HG03457 (cell line): ENCODE results near the gene INSR.
"Not testable (repeated sequence)": the region's sequence is repeated elsewhere in the genome, so short reads cannot be mapped to it uniquely, and the experiment has no call there.

Experiments used
- ATAC-seq: cut with Tn5 transposase; IDR thresholded peaks from one replicate; pipeline ENCODE4 v1.9.1; 2021; ENCODE audit warnings: moderate number of reproducible peaks; ENCODE audit not compliant: unreplicated experiment

INSR gene

DNA sequence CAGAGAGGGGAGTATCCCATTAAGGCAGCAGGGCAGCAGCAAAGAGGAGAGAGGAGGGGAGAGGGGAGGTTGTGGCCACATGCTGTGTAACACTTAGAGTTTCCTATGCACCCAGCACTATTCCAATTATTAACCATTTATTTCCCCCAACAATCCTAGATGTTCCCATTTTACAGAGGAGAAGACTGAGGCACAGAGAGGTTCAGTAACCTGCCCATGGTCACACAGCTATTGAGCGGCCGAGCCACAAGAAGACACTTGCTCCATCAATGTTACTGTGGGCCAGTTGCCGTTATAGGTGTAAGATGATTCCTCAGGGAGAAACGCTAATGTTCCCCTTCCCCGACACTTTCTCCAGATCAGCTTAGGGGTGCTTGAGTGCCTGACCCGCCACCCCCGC, 69.2 kb downstream of the INSR start:
- ATAC-seq = no peak

DNA sequence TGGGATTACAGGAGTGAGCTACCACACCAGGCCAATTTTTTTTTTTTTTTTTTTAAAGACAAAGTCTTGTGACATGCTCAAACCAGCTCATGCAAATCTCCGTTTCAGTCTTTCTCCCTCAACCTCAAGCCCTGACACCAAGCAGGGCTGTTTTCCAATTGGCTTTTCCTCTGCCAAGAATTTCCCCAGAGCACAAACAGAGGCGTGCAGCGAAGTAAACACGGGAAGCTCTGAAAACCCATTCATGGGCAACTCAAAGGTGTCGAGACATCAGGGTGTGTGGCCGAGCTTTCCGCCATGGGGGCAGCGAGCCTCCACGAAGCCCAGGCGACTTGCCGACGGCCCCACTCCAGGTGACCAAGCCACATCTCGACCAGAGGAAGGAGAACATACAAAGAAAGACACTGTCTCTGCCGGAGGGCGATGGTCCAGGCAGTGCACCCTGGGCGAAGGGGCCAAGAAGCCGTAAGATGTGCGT, 70.0 kb downstream of the INSR start:
- ATAC-seq = no peak

DNA sequence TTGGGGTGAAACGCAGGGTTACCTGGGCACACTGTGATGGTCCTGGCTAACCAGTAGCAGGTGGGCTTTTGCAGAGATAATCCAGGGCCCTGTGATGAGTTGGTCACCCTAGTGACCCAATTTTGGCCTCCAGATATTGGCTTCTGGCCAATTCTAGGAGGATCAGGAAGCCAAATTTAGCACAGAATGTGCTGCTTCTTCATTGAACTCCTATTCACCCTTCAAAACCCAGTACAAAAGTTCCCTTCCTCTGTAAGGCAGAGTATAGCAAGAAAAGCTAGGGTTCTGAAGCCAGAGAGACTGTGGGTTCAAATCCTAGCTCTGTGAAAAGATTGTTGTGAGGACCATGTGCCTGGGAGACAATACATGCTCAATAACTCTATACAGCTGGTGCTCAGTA, 70.8 kb downstream of the INSR start:
- ATAC-seq = no peak

DNA sequence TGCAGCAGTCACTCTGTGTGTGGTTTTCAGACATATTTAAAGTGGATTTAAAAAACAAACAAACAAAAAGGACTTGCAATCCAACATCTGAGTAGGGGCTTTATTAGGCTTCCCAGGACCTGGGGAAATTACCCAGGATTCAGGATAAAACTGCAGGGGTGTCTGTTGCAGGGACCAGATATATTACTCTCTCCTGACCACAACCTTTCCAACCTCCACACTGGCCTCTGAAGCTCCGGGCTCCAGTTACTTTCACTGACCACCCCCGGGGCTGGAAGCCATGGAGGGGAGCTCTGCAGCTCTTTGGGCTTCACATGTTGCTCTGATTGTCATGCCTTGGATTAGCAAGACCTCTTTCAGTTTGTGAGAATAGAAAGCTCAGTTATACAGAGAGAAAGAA, 75.2 kb downstream of the INSR start:
- no peak for ATAC-seq

DNA sequence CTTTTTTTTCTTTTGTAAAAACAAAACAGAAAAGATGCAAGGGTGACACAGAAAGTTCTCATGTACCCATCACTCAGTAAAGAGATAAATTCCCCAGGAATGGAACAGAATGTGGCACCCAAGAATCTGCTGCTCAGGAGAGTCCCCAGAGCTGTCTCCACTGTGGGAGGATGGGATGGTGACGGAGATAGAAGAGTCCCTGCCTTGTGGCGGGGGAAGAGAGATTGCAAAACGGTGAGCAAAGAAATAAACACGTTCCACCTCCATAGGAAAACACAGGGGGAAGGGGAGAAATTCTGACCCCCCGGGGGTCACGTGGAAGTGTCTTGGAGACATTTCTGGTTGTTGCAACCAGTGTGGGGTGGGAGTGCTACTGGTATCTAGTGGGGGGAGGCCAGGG, 76.4 kb downstream of the INSR start:
- no peak for ATAC-seq

DNA sequence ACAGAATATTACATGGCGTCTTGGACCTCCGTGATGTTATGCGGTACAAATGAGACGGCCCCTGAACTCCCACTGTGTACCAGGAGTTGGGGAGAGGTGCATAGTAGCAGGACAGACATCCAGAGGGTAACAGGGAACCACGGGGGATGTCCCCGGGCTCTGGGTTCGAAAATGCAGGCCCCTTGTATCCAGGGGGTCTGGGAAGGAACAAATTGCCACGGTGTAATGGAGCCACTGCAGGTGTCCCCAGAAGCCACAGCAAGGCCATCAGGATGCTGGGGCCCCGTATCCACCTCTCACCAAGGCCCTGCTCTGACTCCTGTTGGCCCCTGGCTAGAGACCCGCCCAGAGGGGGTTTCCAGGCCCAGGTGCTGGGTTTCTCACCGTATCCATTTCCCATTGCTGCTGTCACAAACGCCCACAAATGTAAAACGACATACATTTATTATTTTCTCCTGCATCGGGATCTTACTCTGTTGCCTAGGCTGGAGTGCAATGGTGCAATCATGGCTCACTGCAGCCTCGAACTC, 77.8 kb downstream of the INSR start:
- ATAC-seq = no peak

DNA sequence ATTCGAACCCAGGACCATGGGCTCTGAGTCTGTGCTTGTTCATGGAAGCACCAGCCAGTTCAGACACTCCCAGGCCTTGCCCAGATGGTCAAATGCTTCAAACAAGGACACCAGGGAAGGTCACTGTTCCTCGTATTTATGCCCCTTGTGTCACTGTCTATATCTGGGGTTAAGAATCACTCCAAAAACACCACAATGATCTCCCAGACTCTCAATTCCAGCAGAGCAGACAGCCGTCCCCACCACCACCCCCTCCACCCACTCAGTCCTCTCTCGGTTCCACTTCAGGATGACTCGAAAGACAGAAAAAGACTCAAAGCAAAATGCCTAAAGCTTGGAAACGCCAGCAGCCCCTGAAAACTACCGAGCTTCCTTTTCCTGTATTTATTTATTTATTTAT, 79.0 kb downstream of the INSR start:
- no peak for ATAC-seq

DNA sequence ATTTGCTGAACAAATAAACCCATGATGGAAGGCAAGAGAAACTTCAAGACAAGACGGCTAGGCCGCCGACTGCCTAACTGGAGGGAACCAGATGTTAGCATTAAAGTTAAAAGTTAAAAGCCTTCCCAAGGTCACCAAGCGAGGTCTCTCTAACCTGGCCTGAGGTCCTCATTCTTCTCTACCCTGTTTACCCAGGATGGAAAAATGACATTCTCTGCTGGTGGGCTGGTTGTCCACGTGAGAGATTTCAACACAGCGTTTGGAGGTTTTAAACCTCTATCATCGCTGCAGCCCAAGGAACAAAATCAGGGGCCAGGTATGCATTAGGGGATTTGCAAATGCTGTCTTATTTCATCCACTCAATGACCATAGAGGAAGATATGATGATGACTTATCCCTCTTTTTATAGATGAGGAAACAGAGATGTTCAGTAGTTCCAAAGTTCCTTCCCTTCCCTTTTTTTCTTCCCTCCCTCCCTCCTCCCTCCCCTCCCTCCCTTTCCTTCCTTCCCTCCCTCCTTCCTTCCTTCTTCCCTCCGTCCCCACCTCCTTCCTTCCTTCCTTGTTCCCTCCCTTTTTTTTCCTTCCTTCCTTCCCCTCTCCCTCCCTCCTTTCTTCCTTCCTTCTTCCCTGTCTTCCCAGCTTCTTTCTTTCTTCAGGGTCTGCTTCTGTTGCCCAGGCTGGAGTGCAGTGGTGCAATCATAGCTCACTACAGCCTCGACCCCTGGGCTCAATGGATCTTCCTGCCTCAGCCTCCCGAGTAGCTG, 79.7 kb downstream of the INSR start:
- ATAC-seq = no peak

DNA sequence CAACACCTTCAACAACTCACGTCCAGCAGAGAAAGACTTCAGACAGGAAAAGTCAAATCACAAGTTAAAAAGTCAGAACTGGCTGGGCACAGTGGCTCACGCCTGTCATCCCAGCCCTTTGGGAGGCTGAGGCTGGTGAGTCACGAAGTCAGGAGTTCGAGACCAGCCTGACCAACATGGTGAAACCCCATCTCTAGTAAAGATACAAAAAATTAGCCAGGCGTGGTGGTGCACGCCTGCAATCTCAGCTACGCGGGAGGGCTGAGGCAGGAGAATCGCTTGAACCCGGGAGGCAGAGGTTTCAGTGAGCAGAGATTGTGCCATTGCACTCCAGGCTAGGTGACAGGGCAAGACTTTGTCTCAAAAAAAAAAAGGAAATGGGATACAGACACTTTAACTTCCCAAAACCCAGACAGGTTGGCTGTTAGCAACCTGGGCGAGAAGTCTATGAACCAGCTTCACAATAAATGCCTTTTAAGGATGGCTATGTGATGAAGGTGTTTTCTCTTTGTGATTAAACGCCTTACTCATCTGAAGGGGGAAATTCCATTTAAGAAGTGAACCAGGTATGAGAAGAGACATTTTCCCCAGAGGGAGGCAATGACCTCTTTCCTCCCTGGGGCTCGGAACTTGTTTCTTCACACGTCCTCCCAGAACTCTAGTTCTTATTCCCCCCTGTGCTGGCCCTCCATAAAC, 80.4 kb downstream of the INSR start:
- ATAC-seq = no peak

DNA sequence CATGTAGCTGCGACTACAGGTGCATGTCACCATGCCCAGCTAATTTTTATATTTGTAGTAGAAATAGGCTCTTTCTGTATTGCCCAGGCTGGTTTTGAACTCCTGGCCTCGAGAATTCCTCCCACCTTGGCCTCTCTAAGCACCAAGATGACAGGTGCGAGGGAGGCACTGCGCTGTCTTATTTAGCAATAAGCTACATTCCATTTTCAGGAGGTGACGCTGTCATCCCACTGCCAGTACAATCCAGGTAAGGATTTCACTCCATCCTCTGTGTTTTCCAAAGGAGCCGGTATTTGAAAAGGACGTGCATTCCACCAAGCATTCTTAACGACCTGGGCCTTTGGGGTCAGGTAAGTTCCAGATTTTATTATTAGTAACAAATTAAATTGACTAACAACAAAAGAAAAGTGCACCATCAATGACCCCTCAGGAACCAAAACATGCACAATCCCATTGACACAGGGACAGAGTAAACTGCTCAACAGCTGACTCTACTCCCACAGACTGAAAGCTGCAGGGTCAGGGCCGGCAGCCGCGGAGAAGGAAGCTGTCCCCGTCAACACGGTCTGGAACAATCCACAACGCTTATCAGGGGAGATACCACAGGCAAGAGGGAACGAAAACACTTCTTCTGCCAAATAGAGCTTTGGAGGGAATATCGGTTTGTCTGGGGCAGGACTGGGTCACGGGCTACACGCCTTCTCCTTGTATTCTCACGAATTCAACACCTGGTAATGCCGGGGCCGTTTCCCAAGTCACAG, 82.8 kb downstream of the INSR start:
- no peak for ATAC-seq

DNA sequence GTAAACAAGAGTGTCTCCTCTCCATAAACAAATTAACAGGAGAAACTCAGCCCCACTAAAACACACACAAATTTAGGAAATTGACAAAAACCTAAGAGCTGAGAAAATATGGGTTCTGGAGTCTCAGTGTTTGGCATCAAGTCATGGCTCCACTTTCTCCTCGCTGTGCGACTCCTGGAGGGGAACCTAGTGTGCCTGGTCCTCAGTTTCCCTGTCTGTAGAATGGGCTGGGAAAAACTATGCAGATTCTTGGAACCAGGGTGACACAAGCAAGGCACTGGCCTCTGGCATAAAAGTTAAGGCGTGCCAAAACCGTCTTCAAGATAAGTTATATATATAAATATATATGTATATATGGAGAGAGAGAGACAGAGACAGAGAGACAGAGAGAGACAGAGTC, 83.9 kb downstream of the INSR start:
- ATAC-seq = no peak

DNA sequence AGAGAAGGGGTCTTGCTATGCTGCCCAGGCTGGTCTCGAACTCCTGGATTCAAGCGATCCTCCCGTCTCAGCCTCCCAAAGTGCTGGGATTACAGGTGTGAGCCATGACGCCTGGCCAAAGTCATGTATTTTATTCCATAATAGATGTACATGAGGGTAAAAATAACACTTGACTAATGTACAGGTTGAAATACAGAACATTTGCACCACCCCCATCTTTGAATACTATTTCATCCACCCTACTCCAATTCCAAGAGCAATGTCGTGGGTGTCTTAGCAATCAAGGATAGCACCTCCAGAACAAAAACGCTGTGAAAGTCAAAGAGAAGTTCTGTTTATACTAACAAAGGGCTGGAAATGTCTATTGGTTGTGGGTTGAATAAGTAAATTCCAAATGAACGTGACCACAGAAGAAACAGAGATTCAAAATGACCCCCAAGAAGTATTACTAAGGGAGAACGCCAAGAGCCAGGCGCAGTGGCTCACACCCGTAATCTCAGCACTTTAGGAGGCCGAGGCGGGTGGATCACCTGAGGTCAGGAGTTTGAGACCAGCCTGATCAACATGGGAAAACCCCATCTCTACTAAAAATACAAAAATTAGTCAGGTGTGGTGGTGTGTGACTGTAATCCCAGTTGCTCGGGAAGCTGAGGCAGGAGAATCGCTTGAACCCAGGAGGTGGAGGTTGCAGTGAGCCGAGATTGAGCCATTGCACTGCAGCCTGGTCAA, 84.5 kb downstream of the INSR start:
- not testable (repeated sequence) for ATAC-seq

DNA sequence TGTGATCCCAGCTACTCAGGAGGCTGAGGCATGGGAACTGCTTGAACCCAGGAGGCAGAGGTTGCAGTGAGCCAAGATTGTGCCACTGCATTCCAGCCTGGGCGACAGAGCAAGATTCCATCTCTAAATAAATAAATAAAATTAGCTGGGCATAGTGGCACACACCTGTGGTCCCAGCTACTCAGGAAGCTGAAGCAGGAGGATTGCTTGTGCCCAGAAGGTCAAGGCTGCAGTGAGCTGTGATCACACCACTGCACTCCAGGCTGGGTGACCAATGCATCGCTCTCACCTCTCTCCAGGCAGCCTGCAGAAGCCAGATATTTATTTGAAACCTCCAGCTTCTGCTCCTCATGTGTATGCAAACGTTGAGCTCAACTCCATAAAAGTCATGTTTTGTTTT, 85.2 kb downstream of the INSR start:
- not testable (repeated sequence) for ATAC-seq

DNA sequence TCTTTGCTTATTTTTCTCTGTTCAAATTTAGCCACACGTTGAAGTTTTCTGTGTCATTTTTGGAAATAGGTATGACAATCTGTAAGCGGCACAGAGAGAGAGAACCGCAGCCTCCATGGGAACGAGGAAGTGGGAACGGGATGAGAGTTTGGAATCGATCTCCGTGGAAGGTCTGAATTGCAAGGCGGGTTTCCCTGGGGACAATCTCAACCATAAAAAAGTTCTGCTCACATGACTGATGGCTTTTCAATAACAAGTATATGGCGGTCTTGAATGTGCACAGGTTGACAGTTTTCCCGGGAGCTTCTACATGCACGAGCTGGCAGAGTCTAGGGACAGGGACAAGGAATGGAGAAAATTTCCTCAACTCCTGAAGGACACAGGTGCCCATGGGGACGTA, 90.9 kb downstream of the INSR start:
- ATAC-seq = no peak

DNA sequence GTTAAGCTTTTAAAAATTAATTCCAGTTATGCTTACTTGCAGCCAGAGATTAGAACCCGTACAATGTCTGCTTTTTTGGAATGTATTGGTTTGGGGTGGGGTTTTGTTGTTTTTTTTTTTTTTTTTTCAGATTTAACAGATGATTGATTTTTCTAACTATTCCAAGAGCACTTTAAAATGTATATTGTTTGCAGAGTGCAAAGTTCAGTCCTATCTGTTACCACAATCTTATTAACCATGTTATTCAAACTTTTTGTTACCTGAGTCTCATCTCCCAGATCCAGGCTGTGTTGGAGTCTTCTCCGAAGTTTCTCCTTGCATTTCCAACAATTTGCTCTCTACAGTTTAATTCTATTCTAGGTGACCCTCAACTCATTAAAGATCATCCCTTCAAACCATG, 91.3 kb downstream of the INSR start:
- no peak for ATAC-seq

DNA sequence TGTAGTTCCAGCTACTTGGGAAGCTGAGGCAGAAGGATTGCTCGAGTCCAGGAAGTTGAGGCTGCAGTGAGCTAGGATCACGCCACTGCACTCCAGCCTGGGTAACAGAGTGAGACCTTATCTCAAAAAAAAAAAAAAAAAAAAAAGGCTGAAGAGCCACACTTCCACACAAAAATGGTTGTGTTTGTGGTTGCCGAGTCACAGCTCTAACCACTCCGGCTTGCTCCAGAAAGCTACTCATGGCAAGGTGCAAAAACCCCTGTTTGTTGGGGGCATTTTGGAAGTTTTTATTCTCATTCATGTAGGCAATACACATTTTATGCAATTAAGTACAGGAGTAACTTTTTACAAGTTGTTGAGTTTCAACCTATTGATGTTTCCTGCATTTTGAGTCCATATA, 93.5 kb downstream of the INSR start:
- ATAC-seq = no peak

DNA sequence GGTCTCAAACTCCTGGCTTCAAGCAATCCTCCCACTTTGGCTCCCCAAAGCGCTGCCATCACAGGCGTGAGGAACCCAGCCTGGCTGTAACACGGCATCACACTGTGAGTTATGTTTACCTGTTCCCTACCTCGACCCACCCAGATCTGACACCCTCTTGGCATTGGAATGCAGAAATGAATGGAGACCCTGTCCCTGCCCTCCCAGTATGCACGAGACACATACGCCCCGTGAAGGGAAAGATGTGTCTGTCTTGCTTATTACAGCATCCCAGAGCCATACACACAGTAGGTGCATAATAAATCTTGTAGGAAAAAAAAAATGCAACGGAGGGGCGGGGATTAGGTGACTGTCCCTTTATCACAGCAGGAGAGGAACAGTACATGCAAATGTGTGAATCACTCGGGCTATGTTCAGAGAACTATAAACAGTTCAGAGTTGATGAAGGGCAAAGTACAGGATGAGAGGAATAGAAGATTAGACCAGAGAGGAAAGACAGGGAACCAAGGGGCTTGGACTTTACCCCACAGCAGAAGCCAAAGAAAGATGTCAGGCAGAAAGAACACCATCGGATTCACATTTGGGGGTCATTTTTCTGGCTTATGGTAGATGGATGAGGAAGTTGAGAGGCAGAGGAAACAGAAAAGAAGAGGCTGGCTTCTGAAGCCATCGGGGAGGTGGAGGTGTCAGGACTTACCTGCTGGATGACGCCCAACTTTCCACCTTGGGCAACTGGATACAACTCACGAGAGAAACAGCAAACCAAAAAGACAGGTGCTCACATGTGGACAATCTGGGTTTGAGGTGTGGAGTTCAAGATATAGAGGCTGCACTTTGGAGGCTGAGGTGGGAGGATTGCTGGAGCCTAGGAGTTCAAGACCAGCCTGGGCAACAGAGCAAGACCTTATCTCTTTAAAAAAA, 94.3 kb downstream of the INSR start:
- no peak for ATAC-seq

DNA sequence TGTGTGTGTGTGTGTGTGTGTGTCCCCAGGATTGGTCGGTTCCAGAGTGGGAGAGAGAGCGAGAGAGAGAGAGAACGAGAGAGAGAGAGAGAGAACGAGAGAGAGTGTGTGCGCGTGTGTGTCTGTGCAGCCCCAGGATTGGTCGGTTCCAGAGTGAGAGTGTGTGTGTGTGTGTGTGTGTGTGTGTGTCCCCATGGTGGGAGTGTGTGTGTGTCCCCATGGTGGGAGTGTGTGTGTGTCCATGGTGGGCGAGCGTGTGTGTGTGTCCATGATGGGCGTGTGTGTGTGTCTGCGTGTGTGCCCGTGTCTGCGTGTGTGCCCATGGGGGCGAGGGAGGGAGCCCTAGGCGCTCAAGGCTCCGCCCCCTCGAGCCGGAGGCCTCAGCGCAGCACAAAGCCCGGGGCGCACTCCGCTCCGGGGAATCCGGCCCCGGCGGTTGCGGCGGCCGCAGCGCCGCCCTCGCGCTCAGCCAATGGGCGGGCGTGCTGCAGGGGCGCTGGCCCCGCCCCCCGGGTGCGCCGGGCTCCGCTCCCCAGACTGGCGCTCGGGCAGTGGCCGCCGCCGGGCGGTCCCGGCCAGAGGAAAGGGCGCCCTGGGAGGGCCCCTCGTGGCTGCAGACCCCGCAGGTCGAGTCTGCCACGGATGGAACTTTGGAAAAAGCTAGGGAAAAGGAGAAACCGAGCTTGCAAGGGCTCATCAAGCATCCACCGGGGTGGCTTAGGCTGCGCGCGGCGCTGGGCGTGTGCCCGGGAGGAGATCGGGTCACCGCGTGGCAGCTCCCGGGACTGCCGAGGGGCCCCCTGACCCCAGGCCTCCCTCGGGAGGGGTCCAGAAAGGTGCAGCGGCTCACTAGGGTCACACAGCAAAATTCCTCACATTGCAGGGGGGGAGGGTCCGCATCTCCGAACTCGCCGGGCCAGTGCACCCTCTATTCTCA, 96.2 kb downstream of the INSR start:
- peak; percentile 78 for ATAC-seq
